HL-60 (cell line): ENCODE results near the gene MLLT3.

Experiments used
- CTCF ChIP-seq: IDR thresholded peaks from one replicate; pipeline ENCODE4 v1.5.1; 2011; ENCODE audit warnings: low read length, control low read depth, inconsistent platforms; ENCODE audit not compliant: insufficient read depth
- GABPA ChIP-seq: IDR thresholded peaks from 2 replicates; pipeline ENCODE4 v1.6.1; 2012; ENCODE audit warnings: low read depth
- POLR2AphosphoS5 ChIP-seq: IDR thresholded peaks from 2 replicates; pipeline ENCODE4 v1.6.1; 2012; ENCODE audit warnings: low read depth
- SPI1 ChIP-seq: IDR thresholded peaks from 2 replicates; pipeline ENCODE4 v1.6.1; 2012; ENCODE audit warnings: low read depth, mild to moderate bottlenecking, borderline replicate concordance
- TF ChIP-seq, protein P1 (sequence below): IDR thresholded peaks from 2 replicates; pipeline ENCODE4 v1.6.1; 2012; ENCODE audit warnings: low read depth; ENCODE audit not compliant: insufficient replicate concordance

GRCh38 chr9:20355022-20355421 lies 267.3 kb downstream of the MLLT3 start:
- TF ChIP-seq CTCF (no peak), POLR2AphosphoS5 (no peak), GABPA (no peak), SPI1 (no peak)
- TF ChIP-seq, protein P1, sequence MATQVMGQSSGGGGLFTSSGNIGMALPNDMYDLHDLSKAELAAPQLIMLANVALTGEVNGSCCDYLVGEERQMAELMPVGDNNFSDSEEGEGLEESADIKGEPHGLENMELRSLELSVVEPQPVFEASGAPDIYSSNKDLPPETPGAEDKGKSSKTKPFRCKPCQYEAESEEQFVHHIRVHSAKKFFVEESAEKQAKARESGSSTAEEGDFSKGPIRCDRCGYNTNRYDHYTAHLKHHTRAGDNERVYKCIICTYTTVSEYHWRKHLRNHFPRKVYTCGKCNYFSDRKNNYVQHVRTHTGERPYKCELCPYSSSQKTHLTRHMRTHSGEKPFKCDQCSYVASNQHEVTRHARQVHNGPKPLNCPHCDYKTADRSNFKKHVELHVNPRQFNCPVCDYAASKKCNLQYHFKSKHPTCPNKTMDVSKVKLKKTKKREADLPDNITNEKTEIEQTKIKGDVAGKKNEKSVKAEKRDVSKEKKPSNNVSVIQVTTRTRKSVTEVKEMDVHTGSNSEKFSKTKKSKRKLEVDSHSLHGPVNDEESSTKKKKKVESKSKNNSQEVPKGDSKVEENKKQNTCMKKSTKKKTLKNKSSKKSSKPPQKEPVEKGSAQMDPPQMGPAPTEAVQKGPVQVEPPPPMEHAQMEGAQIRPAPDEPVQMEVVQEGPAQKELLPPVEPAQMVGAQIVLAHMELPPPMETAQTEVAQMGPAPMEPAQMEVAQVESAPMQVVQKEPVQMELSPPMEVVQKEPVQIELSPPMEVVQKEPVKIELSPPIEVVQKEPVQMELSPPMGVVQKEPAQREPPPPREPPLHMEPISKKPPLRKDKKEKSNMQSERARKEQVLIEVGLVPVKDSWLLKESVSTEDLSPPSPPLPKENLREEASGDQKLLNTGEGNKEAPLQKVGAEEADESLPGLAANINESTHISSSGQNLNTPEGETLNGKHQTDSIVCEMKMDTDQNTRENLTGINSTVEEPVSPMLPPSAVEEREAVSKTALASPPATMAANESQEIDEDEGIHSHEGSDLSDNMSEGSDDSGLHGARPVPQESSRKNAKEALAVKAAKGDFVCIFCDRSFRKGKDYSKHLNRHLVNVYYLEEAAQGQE, result no peak
